ENCODE measurements around the gene SCNN1G. TPM values are rescaled to one million over a fixed set of nuclear protein-coding genes. Genes with fewer than 3 reads are reported as not detected.

Gene SCNN1G
- 0.13 and 0.16 TPM in 2 replicates for total RNA-seq

GRCh38 chr16:23182679-23183542, at the start of gene SCNN1G:
Gene SCNN1G, plus strand, starts transcription at chr16:23182745. Its CDS starts 3,527 bp downstream, at chr16:23186272.

GRCh38 chr16:23149267-23149992, 33.1 kb upstream of the SCNN1G start, which contains the start of gene USP31:
Gene USP31, minus strand, starts transcription at chr16:23149452. Its CDS starts 182 bp downstream, at chr16:23149270.

Other genes with a start within 250 kb of the SCNN1G start
- gene USP31, start 33.3 kb upstream of the SCNN1G start, total RNA-seq = 29.3 and 61.7 TPM in 2 replicates
- 0.32 and 4.0 TPM in 2 replicates for gene SCNN1B, start 119.6 kb downstream of the SCNN1G start, total RNA-seq